SK-N-SH (cell line): ENCODE results near the gene CBS. TPM values are rescaled to one million over a fixed set of nuclear protein-coding genes. Genes with fewer than 3 reads are reported as not detected.
"Not testable (repeated sequence)": the region's sequence is repeated elsewhere in the genome, so short reads cannot be mapped to it uniquely, and the experiment has no call there.

Source experiments
- CTCF ChIA-PET: fragments of 300-600, 350-600 bp; formaldehyde crosslinking; extraction: SDS; loops from one replicate; lab custom pipeline; 2021; lab: Yijun Ruan, JAX
- POLR2A ChIA-PET: fragments of 350-600 bp; sonication (Branson Sonifier 250); formaldehyde crosslinking; extraction: SDS; loops from one replicate; lab custom pipeline; 2020; ENCODE audit warnings: antibody characterized with exemption, inconsistent platforms; lab: Yijun Ruan, JAX
- DNase-seq: peaks from one replicate; pipeline ENCODE4 v3.0.0; 2012
- H2AFZ ChIP-seq: fragments of 200-600 bp; sonication (generic); 2 replicates; pipeline ENCODE4 v1.8.1; 2016; ENCODE audit warnings: antibody characterized with exemption, mild to moderate bottlenecking, low read depth
- H3F3A ChIP-seq: fragments of 200-600 bp; sonication (generic); replicated peaks from 2 replicates; pipeline ENCODE3; 2016; ENCODE audit warnings: antibody characterized with exemption, mild to moderate bottlenecking; ENCODE audit not compliant: insufficient read depth
- H3K27ac ChIP-seq, 2 experiments: fragments of 200-500 bp in 1 of 2; fragments of 200-600 bp in 1 of 2; sonication (Bioruptor generic) in 1 of 2; sonication (generic), shearing (Covaris generic) in 1 of 2; 2 replicates each; pipeline versions ENCODE4 v1.5.1 to v1.6.1; 2014 to 2016; ENCODE audit warnings: low read depth in 2 of 2, inconsistent platforms in 1 of 2, low read length in 1 of 2, mild to moderate bottlenecking in 1 of 2, mixed read lengths in 1 of 2
- H3K27me3 ChIP-seq: fragments of 200-600 bp; sonication (generic), shearing (Covaris generic); 2 replicates; pipeline ENCODE4 v1.6.1; 2016; ENCODE audit warnings: mixed run types; ENCODE audit not compliant: insufficient read depth
- H3K36me3 ChIP-seq, 2 experiments: fragments of 200-500 bp in 1 of 2; fragments of 200-600 bp in 1 of 2; sonication (Bioruptor generic) in 1 of 2; sonication (generic) in 1 of 2; replicated peaks in 1 of 2; 2 replicates each; pipeline versions ENCODE3 to v1.5.1; 2014 to 2016; ENCODE audit warnings: low read length in 1 of 2, mild to moderate bottlenecking in 1 of 2; ENCODE audit not compliant: insufficient read depth in 2 of 2, control insufficient read depth in 1 of 2
- H3K4me1 ChIP-seq, 2 experiments: fragments of 200-500 bp in 1 of 2; fragments of 200-600 bp in 1 of 2; sonication (Bioruptor generic) in 1 of 2; sonication (generic), shearing (Covaris generic) in 1 of 2; 2 replicates each; pipeline versions ENCODE4 v1.5.1 to v1.6.1; 2014 to 2016; ENCODE audit warnings: low read depth in 1 of 2, low read length in 1 of 2, mixed run types in 1 of 2; ENCODE audit not compliant: insufficient read depth in 2 of 2, control insufficient read depth in 1 of 2
- H3K4me2 ChIP-seq: fragments of 200-600 bp; sonication (generic), shearing (Covaris generic); 2 replicates; pipeline ENCODE4 v1.6.1; 2017; ENCODE audit warnings: mixed run types
- H3K4me3 ChIP-seq, 2 experiments: fragments of 200-500 bp in 1 of 2; fragments of 200-600 bp in 1 of 2; sonication (Bioruptor generic) in 1 of 2; sonication (generic), shearing (Covaris generic) in 1 of 2; 2 replicates each; pipeline versions ENCODE4 v1.5.1 to v1.8.1; 2014 to 2016; ENCODE audit warnings: low read depth in 2 of 2, inconsistent platforms in 1 of 2, low read length in 1 of 2, mild to moderate bottlenecking in 1 of 2, mixed read lengths in 1 of 2, moderate library complexity in 1 of 2
- H3K79me2 ChIP-seq: fragments of 200-600 bp; sonication (generic); 2 replicates; pipeline ENCODE4 v1.8.1; 2017; ENCODE audit warnings: mild to moderate bottlenecking; ENCODE audit not compliant: insufficient read depth
- H3K9ac ChIP-seq: fragments of 200-600 bp; sonication (generic); 2 replicates; pipeline ENCODE4 v1.6.1; 2017; ENCODE audit warnings: mixed run types
- H3K9me2 ChIP-seq: fragments of 200-600 bp; sonication (generic); 2 replicates; pipeline ENCODE4 v1.6.1; 2017; ENCODE audit warnings: mixed run types
- H3K9me3 ChIP-seq: fragments of 200-600 bp; sonication (generic); 2 replicates; pipeline ENCODE4 v1.6.1; 2017; ENCODE audit warnings: mixed run types, mild to moderate bottlenecking, moderate library complexity
- H4K20me1 ChIP-seq: fragments of 200-600 bp; sonication (generic); 2 replicates; pipeline ENCODE4 v1.6.1; 2017; ENCODE audit warnings: mild to moderate bottlenecking, mixed run types; ENCODE audit not compliant: insufficient read depth
- WGBS: methylation state at CpG from one replicate; pipeline ENCODE4 v1.1.6; 2017; ENCODE audit warnings: low lambda C conversion rate; 5-methylcytosine and 5-hydroxymethylcytosine counted together
- polyA plus RNA-seq, 3 experiments: library from polyadenylated mRNA; depleted of rRNA; stranded (reverse); fragments of >200 nt; gene quantifications; 2 replicates each; pipeline ENCODE4 v1.2.3, GENCODE V29; 2012

Gene CBS
- polyA plus RNA-seq (2012; rRNA removed), result 15.1 and 19.9 TPM in 2 replicates
- 6.7 and 11.0 TPM in 2 replicates for polyA plus RNA-seq (2012; cell fraction: cytosol; rRNA removed)
- 50.7 and 56.7 TPM in 2 replicates for polyA plus RNA-seq (2012; cell fraction: nucleus; rRNA removed)

GRCh38 chr21:43075170-43076022, at the start of gene CBS:
CBS (minus strand) TSS chr21:43075835; CDS start chr21:43072193, 3,642 bp downstream.
- H3K4me3 ChIP-seq, POLR2A ChIA-PET: not testable (repeated sequence)
- no CpG with 5 or more reads among the region's 84 CpGs for WGBS

GRCh38 chr21:43115956-43116355, 40.3 kb upstream of the CBS start:
- WGBS, result no CpG with 5 or more reads among the region's 4 CpGs
- H4K20me1 ChIP-seq, POLR2A ChIA-PET, H3K27me3 ChIP-seq, DNase-seq, CTCF ChIA-PET, H3K9ac ChIP-seq, H3K27ac ChIP-seq, H3K79me2 ChIP-seq, H3K9me3 ChIP-seq, H3K4me3 ChIP-seq, H3K4me1 ChIP-seq, H3K4me2 ChIP-seq, H3K9me2 ChIP-seq, H3K36me3 ChIP-seq, H2AFZ ChIP-seq, H3F3A ChIP-seq: not testable (repeated sequence)

More at GRCh38 chr21:43075170-43076022, at the start of gene CBS:
- H3K9me2 ChIP-seq, H3K27me3 ChIP-seq, H3K9me3 ChIP-seq, H3K9ac ChIP-seq, H3K27ac ChIP-seq, H3K36me3 ChIP-seq, H3K79me2 ChIP-seq, H3K4me1 ChIP-seq, CTCF ChIA-PET, DNase-seq, H3F3A ChIP-seq, H2AFZ ChIP-seq, H3K4me2 ChIP-seq, H4K20me1 ChIP-seq: not testable (repeated sequence)

GRCh38 chr21:43114483-43114882, 38.8 kb upstream of the CBS start:
- POLR2A ChIA-PET, H3K4me3 ChIP-seq, H3K4me2 ChIP-seq, H3K9me2 ChIP-seq, H4K20me1 ChIP-seq, CTCF ChIA-PET, H3K9ac ChIP-seq, H3K9me3 ChIP-seq, H3K36me3 ChIP-seq, H3F3A ChIP-seq, H3K27me3 ChIP-seq, H3K79me2 ChIP-seq, DNase-seq, H2AFZ ChIP-seq, H3K4me1 ChIP-seq, H3K27ac ChIP-seq: not testable (repeated sequence)
- WGBS, result no CpG with 5 or more reads among the region's 6 CpGs

GRCh38 chr21:43109006-43109405, 33.4 kb upstream of the CBS start:
- H3K36me3 ChIP-seq, H2AFZ ChIP-seq, H3K9me3 ChIP-seq, POLR2A ChIA-PET, H3K9me2 ChIP-seq, H3K9ac ChIP-seq, H3K79me2 ChIP-seq, H3K4me3 ChIP-seq, H3K27me3 ChIP-seq, CTCF ChIA-PET, H3K4me2 ChIP-seq, H3K4me1 ChIP-seq, H4K20me1 ChIP-seq, H3F3A ChIP-seq, DNase-seq, H3K27ac ChIP-seq: not testable (repeated sequence)
- WGBS, result no CpG with 5 or more reads among the region's 7 CpGs

GRCh38 chr21:43108177-43108576, 32.5 kb upstream of the CBS start:
- H3K4me1 ChIP-seq, DNase-seq, POLR2A ChIA-PET, H3K4me2 ChIP-seq, H3F3A ChIP-seq, CTCF ChIA-PET, H3K9me3 ChIP-seq, H3K9me2 ChIP-seq, H3K27ac ChIP-seq, H3K4me3 ChIP-seq, H3K27me3 ChIP-seq, H3K36me3 ChIP-seq, H4K20me1 ChIP-seq, H3K79me2 ChIP-seq, H3K9ac ChIP-seq, H2AFZ ChIP-seq: not testable (repeated sequence)
- WGBS, result no CpG with 5 or more reads among the region's 17 CpGs

- H3K9ac ChIP-seq, H3F3A ChIP-seq, H2AFZ ChIP-seq, POLR2A ChIA-PET, H4K20me1 ChIP-seq, H3K27me3 ChIP-seq, H3K4me3 ChIP-seq, H3K36me3 ChIP-seq, H3K27ac ChIP-seq, H3K79me2 ChIP-seq, H3K4me2 ChIP-seq, H3K4me1 ChIP-seq, DNase-seq, H3K9me3 ChIP-seq, CTCF ChIA-PET, H3K9me2 ChIP-seq: not testable (repeated sequence)
- WGBS, result no CpG with 5 or more reads among the region's 17 CpGs
Observed at GRCh38 chr21:43107794-43108137, 32.1 kb upstream of the CBS start.
